K562 (cell line): ENCODE measurements around the gene RLIM. TPM values are rescaled to one million over a fixed set of nuclear protein-coding genes. Genes with fewer than 3 reads are reported as not detected.

Source experiments
- BDP1 ChIP-seq: IDR thresholded peaks from 3 replicates; pipeline ENCODE4 v1.6.1; 2011; ENCODE audit not compliant: insufficient read length, insufficient read depth
- NELFE ChIP-seq: IDR thresholded peaks from 2 replicates; pipeline ENCODE4 v1.6.1; 2011; ENCODE audit warnings: mild to moderate bottlenecking; ENCODE audit not compliant: insufficient read depth, insufficient read length
- TEAD4 ChIP-seq, 2 experiments: sonication (generic) in 1 of 2; formaldehyde crosslinking in 1 of 2; IDR thresholded peaks; 2 replicates each; pipeline versions ENCODE4 v1.6.1 to v1.8.0; 2012 to 2022; ENCODE audit warnings: borderline replicate concordance in 1 of 2, inconsistent platforms in 1 of 2, low read length in 1 of 2, mild to moderate bottlenecking in 1 of 2, missing genetic modification reagents in 1 of 2
- ZEB2 ChIP-seq: fragments of 450-650 bp; IDR thresholded peaks from 2 replicates; pipeline ENCODE4 v1.6.1; 2016
- polyA plus RNA-seq, 8 experiments: library from polyadenylated mRNA; depleted of rRNA in 4 of 8; stranded (reverse) in 5 of 8; unstranded in 3 of 8; fragments of >200 nt; fragmentation: Nextera tagmentation in 2 of 8; fragmentation: Illumina TruSeq in 1 of 8; extraction: Ambion mirVana in 2 of 8; extraction: Trizol in 1 of 8; gene quantifications; 2 replicates each; pipeline versions ENCODE4 v1.2.1 to v1.2.3, GENCODE V29; 2011 to 2014; ENCODE audit warnings: inconsistent platforms in 1 of 8, missing spikeins in 1 of 8
- total RNA-seq, 7 experiments: library from RNA; depleted of rRNA in 6 of 7; stranded (reverse); fragments of >200 nt in 6 of 7; fragmentation: Illumina TruSeq in 2 of 7; extraction: Trizol in 2 of 7; gene quantifications; 2 replicates each; pipeline versions ENCODE4 v1.2.1 to v1.2.3, GENCODE V29; 2011 to 2021; ENCODE audit warnings: low replicate concordance in 1 of 7
- TF ChIP-seq, protein P1 (sequence below): fragments of 150-350 bp; conservative IDR thresholded peaks from 2 replicates; pipeline ENCODE4 v1.6.1; 2014; ENCODE audit warnings: low read length
- TF ChIP-seq, protein P2 (sequence below): fragments of 450-650 bp; formaldehyde crosslinking; IDR thresholded peaks from 2 replicates; pipeline ENCODE4 v1.4.0; 2020; ENCODE audit warnings: mild to moderate bottlenecking, mixed read lengths
- TF ChIP-seq, protein P3 (sequence below), 2 experiments: fragments of 450-650 bp in 1 of 2; sonication (generic) in 1 of 2; formaldehyde crosslinking in 1 of 2; IDR thresholded peaks; 2 replicates each; pipeline versions ENCODE4 v1.7.1 to v1.9.0; 2016 to 2022; ENCODE audit warnings: inconsistent platforms in 1 of 2, mild to moderate bottlenecking in 1 of 2, missing genetic modification reagents in 1 of 2

RLIM gene
- total and polyA plus RNA-seq, 9 of the 15 experiments (the other 6 are each of a cell fraction or from before 2014, with no cell fraction given): 4.2 to 31.4 (median 14.9) TPM

DNA sequence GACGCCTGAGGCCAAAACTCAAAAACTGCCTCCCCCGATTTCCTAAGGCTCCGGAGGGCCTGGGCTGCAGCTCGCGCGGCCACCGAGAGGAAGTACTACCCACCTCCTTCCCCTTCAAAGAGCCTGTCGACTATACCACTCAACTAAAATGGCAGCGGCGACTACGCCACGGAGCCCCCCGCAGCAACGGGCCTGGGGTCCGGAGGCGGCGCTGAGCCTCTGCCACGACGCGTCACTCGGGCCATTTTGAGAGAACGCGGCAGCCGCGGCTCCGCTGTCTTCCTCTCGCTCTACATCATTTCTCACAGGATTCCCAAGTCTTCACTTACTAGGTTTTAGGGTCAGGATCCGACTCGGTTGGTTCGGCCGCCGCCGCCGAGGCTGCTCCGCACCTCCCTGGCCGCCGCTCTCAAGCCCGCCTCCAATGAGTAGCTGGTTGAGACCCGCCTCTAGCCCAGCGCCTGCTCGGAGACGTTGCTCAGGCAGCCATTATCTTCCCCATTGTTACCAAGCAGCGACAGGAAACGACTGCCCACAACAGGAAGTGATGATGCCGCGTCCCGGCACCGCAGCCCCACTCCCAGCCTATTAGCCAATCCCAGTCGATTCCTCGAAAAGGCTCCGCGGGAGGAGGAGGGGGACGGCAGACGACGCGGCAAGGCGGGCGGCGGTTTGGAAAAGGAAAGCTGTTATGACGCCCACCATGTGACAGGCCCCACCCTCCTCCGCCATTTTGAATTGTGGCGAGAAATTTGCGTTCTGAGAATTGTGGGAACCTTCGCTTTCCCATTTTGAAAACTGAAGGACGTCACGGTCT lies at the start of gene RLIM (continued):
- TF ChIP-seq, protein P1, sequence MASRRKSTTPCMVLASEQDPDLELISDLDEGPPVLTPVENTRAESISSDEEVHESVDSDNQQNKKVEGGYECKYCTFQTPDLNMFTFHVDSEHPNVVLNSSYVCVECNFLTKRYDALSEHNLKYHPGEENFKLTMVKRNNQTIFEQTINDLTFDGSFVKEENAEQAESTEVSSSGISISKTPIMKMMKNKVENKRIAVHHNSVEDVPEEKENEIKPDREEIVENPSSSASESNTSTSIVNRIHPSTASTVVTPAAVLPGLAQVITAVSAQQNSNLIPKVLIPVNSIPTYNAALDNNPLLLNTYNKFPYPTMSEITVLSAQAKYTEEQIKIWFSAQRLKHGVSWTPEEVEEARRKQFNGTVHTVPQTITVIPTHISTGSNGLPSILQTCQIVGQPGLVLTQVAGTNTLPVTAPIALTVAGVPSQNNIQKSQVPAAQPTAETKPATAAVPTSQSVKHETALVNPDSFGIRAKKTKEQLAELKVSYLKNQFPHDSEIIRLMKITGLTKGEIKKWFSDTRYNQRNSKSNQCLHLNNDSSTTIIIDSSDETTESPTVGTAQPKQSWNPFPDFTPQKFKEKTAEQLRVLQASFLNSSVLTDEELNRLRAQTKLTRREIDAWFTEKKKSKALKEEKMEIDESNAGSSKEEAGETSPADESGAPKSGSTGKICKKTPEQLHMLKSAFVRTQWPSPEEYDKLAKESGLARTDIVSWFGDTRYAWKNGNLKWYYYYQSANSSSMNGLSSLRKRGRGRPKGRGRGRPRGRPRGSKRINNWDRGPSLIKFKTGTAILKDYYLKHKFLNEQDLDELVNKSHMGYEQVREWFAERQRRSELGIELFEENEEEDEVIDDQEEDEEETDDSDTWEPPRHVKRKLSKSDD: no peak
- TF ChIP-seq TEAD4 (IDR thresholded peaks at IDR 0.05; ENCODE audit: low read length): 0 out of 2 replicates have a peak, but pooled peaks have one; percentile 8
- no peak for TF ChIP-seq TEAD4 (CRISPR knock-in tag; IDR thresholded peaks at IDR 0.05; ENCODE audit: borderline replicate concordance)
- TF ChIP-seq ZEB2: no peak
- TF ChIP-seq, protein P2, sequence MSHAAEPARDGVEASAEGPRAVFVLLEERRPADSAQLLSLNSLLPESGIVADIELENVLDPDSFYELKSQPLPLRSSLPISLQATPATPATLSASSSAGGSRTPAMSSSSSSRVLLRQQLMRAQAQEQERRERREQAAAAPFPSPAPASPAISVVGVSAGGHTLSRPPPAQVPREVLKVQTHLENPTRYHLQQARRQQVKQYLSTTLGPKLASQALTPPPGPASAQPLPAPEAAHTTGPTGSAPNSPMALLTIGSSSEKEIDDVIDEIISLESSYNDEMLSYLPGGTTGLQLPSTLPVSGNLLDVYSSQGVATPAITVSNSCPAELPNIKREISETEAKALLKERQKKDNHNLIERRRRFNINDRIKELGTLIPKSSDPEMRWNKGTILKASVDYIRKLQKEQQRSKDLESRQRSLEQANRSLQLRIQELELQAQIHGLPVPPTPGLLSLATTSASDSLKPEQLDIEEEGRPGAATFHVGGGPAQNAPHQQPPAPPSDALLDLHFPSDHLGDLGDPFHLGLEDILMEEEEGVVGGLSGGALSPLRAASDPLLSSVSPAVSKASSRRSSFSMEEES (CRISPR knock-in tag): no peak
- TF ChIP-seq, protein P3, sequence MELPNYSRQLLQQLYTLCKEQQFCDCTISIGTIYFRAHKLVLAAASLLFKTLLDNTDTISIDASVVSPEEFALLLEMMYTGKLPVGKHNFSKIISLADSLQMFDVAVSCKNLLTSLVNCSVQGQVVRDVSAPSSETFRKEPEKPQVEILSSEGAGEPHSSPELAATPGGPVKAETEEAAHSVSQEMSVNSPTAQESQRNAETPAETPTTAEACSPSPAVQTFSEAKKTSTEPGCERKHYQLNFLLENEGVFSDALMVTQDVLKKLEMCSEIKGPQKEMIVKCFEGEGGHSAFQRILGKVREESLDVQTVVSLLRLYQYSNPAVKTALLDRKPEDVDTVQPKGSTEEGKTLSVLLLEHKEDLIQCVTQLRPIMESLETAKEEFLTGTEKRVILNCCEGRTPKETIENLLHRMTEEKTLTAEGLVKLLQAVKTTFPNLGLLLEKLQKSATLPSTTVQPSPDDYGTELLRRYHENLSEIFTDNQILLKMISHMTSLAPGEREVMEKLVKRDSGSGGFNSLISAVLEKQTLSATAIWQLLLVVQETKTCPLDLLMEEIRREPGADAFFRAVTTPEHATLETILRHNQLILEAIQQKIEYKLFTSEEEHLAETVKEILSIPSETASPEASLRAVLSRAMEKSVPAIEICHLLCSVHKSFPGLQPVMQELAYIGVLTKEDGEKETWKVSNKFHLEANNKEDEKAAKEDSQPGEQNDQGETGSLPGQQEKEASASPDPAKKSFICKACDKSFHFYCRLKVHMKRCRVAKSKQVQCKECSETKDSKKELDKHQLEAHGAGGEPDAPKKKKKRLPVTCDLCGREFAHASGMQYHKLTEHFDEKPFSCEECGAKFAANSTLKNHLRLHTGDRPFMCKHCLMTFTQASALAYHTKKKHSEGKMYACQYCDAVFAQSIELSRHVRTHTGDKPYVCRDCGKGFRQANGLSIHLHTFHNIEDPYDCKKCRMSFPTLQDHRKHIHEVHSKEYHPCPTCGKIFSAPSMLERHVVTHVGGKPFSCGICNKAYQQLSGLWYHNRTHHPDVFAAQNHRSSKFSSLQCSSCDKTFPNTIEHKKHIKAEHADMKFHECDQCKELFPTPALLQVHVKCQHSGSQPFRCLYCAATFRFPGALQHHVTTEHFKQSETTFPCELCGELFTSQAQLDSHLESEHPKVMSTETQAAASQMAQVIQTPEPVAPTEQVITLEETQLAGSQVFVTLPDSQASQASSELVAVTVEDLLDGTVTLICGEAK (IDR thresholded peaks at IDR 0.05): peak; percentile 85
- TF ChIP-seq, protein P3 (CRISPR knock-in tag; IDR thresholded peaks at IDR 0.05): no peak
- no peak for TF ChIP-seq NELFE
- no peak for TF ChIP-seq BDP1
